HepG2 (cell line): ENCODE results near the gene ZNF23. TPM values are rescaled to one million over a fixed set of nuclear protein-coding genes. Genes with fewer than 3 reads are reported as not detected.

Experiments used
- ATAC-seq: fragments of 200-7000 bp; cut with Tn5 transposase; 3 replicates; pipeline ENCODE4 v1.9.1; 2020; ENCODE audit warnings: mild to moderate bottlenecking, moderate library complexity
- BruUV-seq: library from RNA; stranded (reverse); fragments of 400-500 nt; replicated peaks from 2 replicates; lab custom pipeline; 2021; lab: Mats Ljungman, UMichigan
- CTCF ChIA-PET: fragments of 300-600 bp; formaldehyde crosslinking; extraction: SDS; loops from one replicate; lab custom pipeline; 2021; ENCODE audit warnings: low total read pairs, inconsistent platforms, low intra/inter-chr PET ratio; lab: Yijun Ruan, JAX
- POLR2A ChIA-PET: fragments of 350-600 bp; sonication (Branson Sonifier 250); formaldehyde crosslinking; loops from one replicate; lab custom pipeline; 2020; ENCODE audit warnings: antibody characterized with exemption, inconsistent platforms; lab: Yijun Ruan, JAX
- DNase-seq: peaks from one replicate; pipeline ENCODE4 v3.0.0-alpha.2; 2015; ENCODE audit warnings: low spot score
- FAIRE-seq: peaks from 3 replicates; lab custom pipeline; 2011; peaks lifted over from hg19 to GRCh38; lab: Jason Lieb, UNC
- H2AFZ ChIP-seq: one replicate; pipeline ENCODE4 v1.6.1; 2011; ENCODE audit warnings: low read length, inconsistent platforms
- H3K27ac ChIP-seq: fragments of 300-600 bp; 3 replicates; pipeline ENCODE4 v1.8.0; 2011; ENCODE audit warnings: mixed run types, mild to moderate bottlenecking, mixed read lengths, low read length, inconsistent platforms; ENCODE audit not compliant: insufficient read depth; ENCODE audit errors: extremely low read length
- H3K27me3 ChIP-seq, 2 experiments: fragments of 200-600 bp in 1 of 2; 2 replicates in 1 of 2; 3 replicates in 1 of 2; pipeline versions ENCODE4 v1.6.0 to v1.8.0; 2011; ENCODE audit warnings: low read length in 2 of 2, mild to moderate bottlenecking in 2 of 2, moderate library complexity in 2 of 2, inconsistent platforms in 1 of 2; ENCODE audit not compliant: insufficient read depth in 2 of 2, control insufficient read depth in 1 of 2
- H3K36me3 ChIP-seq, 2 experiments: fragments of 200-600 bp in 1 of 2; replicated peaks in 1 of 2; 2 replicates in 1 of 2; 3 replicates in 1 of 2; pipeline versions ENCODE4 v1.5.1 to v1.8.0; 2011; ENCODE audit warnings: low read length in 2 of 2, inconsistent platforms in 1 of 2; ENCODE audit not compliant: insufficient read depth in 2 of 2, control insufficient read depth in 1 of 2
- H3K4me1 ChIP-seq: 2 replicates; pipeline ENCODE4 v1.5.1; 2012; ENCODE audit warnings: low read length, inconsistent platforms; ENCODE audit not compliant: insufficient read depth
- H3K4me2 ChIP-seq: 2 replicates; pipeline ENCODE4 v1.6.0; 2011; ENCODE audit warnings: low read depth, low read length, inconsistent platforms
- H3K4me3 ChIP-seq, 3 experiments: fragments of 200-600 bp in 1 of 3; sonication (generic), shearing (Covaris generic) in 1 of 3; replicated peaks in 1 of 3; 2 replicates each; pipeline ENCODE4 v1.5.1; 2011 to 2016; ENCODE audit warnings: low read length in 3 of 3, inconsistent platforms in 2 of 3, low read depth in 2 of 3, mild to moderate bottlenecking in 2 of 3, control low read depth in 1 of 3, mixed read lengths in 1 of 3; ENCODE audit not compliant: insufficient read depth in 1 of 3
- H3K79me2 ChIP-seq: one replicate; pipeline ENCODE4 v1.6.1; 2011; ENCODE audit warnings: low read length, inconsistent platforms; ENCODE audit not compliant: insufficient read depth
- H3K9ac ChIP-seq: 2 replicates; pipeline ENCODE4 v1.6.0; 2011; ENCODE audit warnings: mild to moderate bottlenecking, low read depth, low read length, inconsistent platforms; ENCODE audit not compliant: insufficient read depth
- H3K9me3 ChIP-seq: 2 replicates; pipeline ENCODE4 v1.5.1; 2012; ENCODE audit warnings: mild to moderate bottlenecking, low read length
- H4K20me1 ChIP-seq: 2 replicates; pipeline ENCODE4 v1.6.0; 2011; ENCODE audit warnings: inconsistent platforms, mild to moderate bottlenecking, low read length, moderate library complexity; ENCODE audit not compliant: insufficient read depth
- GLMP ChIP-seq: sonication (generic); formaldehyde crosslinking; IDR thresholded peaks from 2 replicates; pipeline ENCODE4 v1.9.0; 2021; ENCODE audit warnings: missing genetic modification reagents, mild to moderate bottlenecking, borderline replicate concordance
- HDAC1 ChIP-seq: sonication (generic); formaldehyde crosslinking; IDR thresholded peaks from 2 replicates; pipeline ENCODE4 v1.5.1; 2020; ENCODE audit warnings: mild to moderate bottlenecking, missing genetic modification reagents
- HOMEZ ChIP-seq: IDR thresholded peaks from 2 replicates; pipeline ENCODE4 v1.6.1; 2016; ENCODE audit warnings: low read depth
- KAT8 ChIP-seq: IDR thresholded peaks from 2 replicates; pipeline ENCODE4 v1.6.1; 2016; ENCODE audit warnings: missing genetic modification reagents, missing compliant biosample characterization
- RBAK ChIP-seq: sonication (generic); formaldehyde crosslinking; IDR thresholded peaks from 2 replicates; pipeline ENCODE4 v1.5.1; 2020; ENCODE audit warnings: mild to moderate bottlenecking, missing genetic modification reagents
- ZNF101 ChIP-seq: sonication (generic); formaldehyde crosslinking; IDR thresholded peaks from 2 replicates; pipeline ENCODE4 v1.4.0; 2020; ENCODE audit warnings: mild to moderate bottlenecking, low read depth, missing genetic modification reagents, borderline replicate concordance
- ZNF282 ChIP-seq: fragments of 450-650 bp; IDR thresholded peaks from 2 replicates; pipeline ENCODE4 v1.6.1; 2018; ENCODE audit not compliant: partially characterized antibody
- ZNF567 ChIP-seq: sonication (generic); formaldehyde crosslinking; IDR thresholded peaks from 2 replicates; pipeline ENCODE4 v1.8.1; 2023; ENCODE audit warnings: mild to moderate bottlenecking, missing genetic modification reagents, borderline replicate concordance
- WGBS: methylation state at CpG from one replicate; pipeline ENCODE4 v1.1.6; 2017; ENCODE audit warnings: low lambda C conversion rate; 5-methylcytosine and 5-hydroxymethylcytosine counted together
- in situ Hi-C: cut with HindIII; loops from 2 replicates; pipeline ENCODE4 v1.10.0; 2017; ENCODE audit warnings: low pct_unique_long_range_greater_than_20kb; ENCODE audit not compliant: extremely low pct_ligation_motif_present
- intact Hi-C: fragments of 100-400 bp; cut with micrococcal nuclease; formaldehyde crosslinking; loops from one replicate; pipeline ENCODE4 v1.10.0; 2022; ENCODE audit not compliant: unreplicated experiment
- polyA plus RNA-seq, 8 experiments: library from polyadenylated mRNA; depleted of rRNA in 3 of 8; stranded (reverse) in 7 of 8; unstranded in 1 of 8; fragments of >200 nt; fragmentation: Illumina TruSeq in 4 of 8; extraction: Trizol in 4 of 8; gene quantifications; 2 replicates each; pipeline versions ENCODE4 v1.2.1 to v1.2.3, GENCODE V29; 2011 to 2016; ENCODE audit warnings: low read depth in 4 of 8, missing spikeins in 1 of 8, mixed read lengths in 1 of 8; ENCODE audit not compliant: insufficient read depth in 1 of 8
- total RNA-seq, 5 experiments: library from RNA; depleted of rRNA; stranded (reverse); fragments of >200 nt; fragmentation: Illumina TruSeq; extraction: Trizol; gene quantifications; 2 replicates each; pipeline ENCODE4 v1.2.3, GENCODE V29; 2016; ENCODE audit warnings: low read depth in 1 of 5

Gene ZNF23
- total and polyA plus RNA-seq, 2 of the 13 experiments (the other 11 are each of a cell fraction or from before 2014, with no cell fraction given): 8.6 to 12.2 TPM

DNA sequence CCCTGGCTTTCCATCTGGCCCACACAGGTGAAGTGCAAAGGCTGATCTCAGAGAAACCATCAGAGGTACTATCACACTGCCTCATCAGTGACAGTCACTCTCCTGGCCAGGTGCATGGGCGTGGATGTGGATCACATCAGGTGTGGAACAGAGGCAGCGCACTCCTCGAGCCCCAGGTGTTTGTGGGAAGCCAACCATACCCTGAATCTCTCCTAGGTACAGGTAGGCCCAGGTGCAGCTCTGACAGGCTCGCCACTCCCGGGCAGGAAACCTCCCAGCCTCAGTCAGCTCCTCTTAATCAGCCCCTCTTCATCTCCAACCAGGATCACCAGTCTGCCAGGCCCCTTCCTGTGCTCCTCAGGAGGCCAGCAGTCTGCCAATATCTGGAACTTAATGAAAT lies 51.9 kb downstream of the ZNF23 start:
- DNase-seq: no peak
- peaks cover 0 to 68% of the 10 kb centered on the region in 2 experiments; a peak in 4 of 5 replicates for H3K27me3 ChIP-seq
- H4K20me1 ChIP-seq: 0 out of 2 replicates have a peak, but pooled peaks cover 3% of the 10 kb centered on the region
- H3K4me2 ChIP-seq: no peak overlapping the region
- WGBS: 0% methylated on average over 4 of the region's 5 CpGs
- H3K36me3 ChIP-seq: no peaks in the 10 kb centered on the region
- H3K4me1 ChIP-seq: peaks cover 11% of the 10 kb centered on the region; the same call in 1 of the 2 replicates
- no peak overlapping the region for H2AFZ ChIP-seq
- H3K4me3 ChIP-seq: no peak overlapping the region
- no peaks in the 10 kb centered on the region for H3K79me2 ChIP-seq
- H3K27ac ChIP-seq: no peak overlapping the region
- no peak for ATAC-seq
- no peak for FAIRE-seq
- ChIA-PET CTCF (no interaction called here), POLR2A (no interaction called here)
- TF ChIP-seq ZNF567 (CRISPR knock-in tag) (no peak), KAT8 (no peak), GLMP (CRISPR knock-in tag) (no peak), ZNF282 (no peak), RBAK (CRISPR knock-in tag) (no peak), HDAC1 (CRISPR knock-in tag) (no peak), ZNF101 (CRISPR knock-in tag) (no peak), HOMEZ (CRISPR knock-in tag) (no peak)
- intact Hi-C loops: loop anchor here (5.0 kb wide), 1 partner anchor 142 kb away; no protein-coding TSS in a partner anchor
- BruUV-seq: no TSS peak
- no peak overlapping the region for H3K9ac ChIP-seq
- in situ Hi-C loops: loop anchor here (5.0 kb wide), 1 partner anchor 92 kb away; no protein-coding TSS in a partner anchor
- no peaks in the 10 kb centered on the region for H3K9me3 ChIP-seq
